GM12878 (cell line): ENCODE results near the gene PLCG2. TPM values are rescaled to one million over a fixed set of nuclear protein-coding genes. Genes with fewer than 3 reads are reported as not detected.

Experiments
- ATAC-seq: fragments of 200-7000 bp; cut with Tn5 transposase; 3 replicates; pipeline ENCODE4 v1.9.1; 2020; ENCODE audit warnings: mild to moderate bottlenecking, moderate library complexity
- BruUV-seq: library from RNA; stranded (reverse); fragments of 400-500 nt; replicated peaks from 2 replicates; lab custom pipeline; 2021; lab: Mats Ljungman, UMichigan
- CTCF ChIA-PET: fragments of 300-600 bp; sonication (Branson Sonifier 250); formaldehyde crosslinking; extraction: SDS; loops from one replicate; lab custom pipeline; 2021; ENCODE audit warnings: inconsistent platforms; lab: Yijun Ruan, JAX
- POLR2A ChIA-PET: fragments of 350-600 bp; formaldehyde crosslinking; extraction: SDS; loops from one replicate; lab custom pipeline; 2021; ENCODE audit warnings: inconsistent platforms; lab: Charles Lee
- RAD21 ChIA-PET: fragments of 300-600 bp; sonication (Branson Sonifier 250); formaldehyde crosslinking; loops from one replicate; lab custom pipeline; 2023; ENCODE audit warnings: antibody characterized with exemption; ENCODE audit not compliant: unreplicated experiment; lab: Charles Lee
- SMC1A ChIA-PET: fragments of 300-600 bp; sonication (Branson Sonifier 250); formaldehyde crosslinking; loops from one replicate; lab custom pipeline; 2023; ENCODE audit not compliant: unreplicated experiment, uncharacterized antibody; lab: Charles Lee
- DNase-seq: peaks from one replicate; pipeline ENCODE4 v3.0.0-alpha.2; 2011; ENCODE audit warnings: low read depth, low spot score
- FAIRE-seq: peaks from 3 replicates; lab custom pipeline; 2011; peaks lifted over from hg19 to GRCh38; lab: Jason Lieb, UNC
- H2AFZ ChIP-seq: 2 replicates; pipeline ENCODE4 v1.6.0; 2011; ENCODE audit warnings: low read depth, low read length, control low read depth; ENCODE audit not compliant: control insufficient read depth
- H3K27ac ChIP-seq: 2 replicates; pipeline ENCODE4 v1.5.1; 2011; ENCODE audit warnings: control low read depth; ENCODE audit not compliant: control insufficient read depth, insufficient read depth
- H3K27me3 ChIP-seq, 2 experiments: replicated peaks in 1 of 2; 2 replicates each; pipeline versions ENCODE4 v1.6.0 to v1.6.1; 2011; ENCODE audit warnings: low read length in 1 of 2; ENCODE audit not compliant: control insufficient read depth in 2 of 2, insufficient read depth in 2 of 2
- H3K36me3 ChIP-seq, 2 experiments: 2 replicates each; pipeline ENCODE4 v1.5.1; 2011; ENCODE audit warnings: low read length in 1 of 2; ENCODE audit not compliant: control insufficient read depth in 2 of 2, insufficient read depth in 2 of 2
- H3K4me1 ChIP-seq: 2 replicates; pipeline ENCODE4 v1.6.1; 2011; ENCODE audit warnings: mild to moderate bottlenecking, low read length, moderate library complexity, mixed read lengths; ENCODE audit not compliant: control insufficient read depth, insufficient read depth
- H3K4me2 ChIP-seq: 2 replicates; pipeline ENCODE4 v1.6.0; 2011; ENCODE audit warnings: control low read depth; ENCODE audit not compliant: control insufficient read depth, insufficient read depth
- H3K4me3 ChIP-seq: fragments of 200-600 bp; sonication (generic); 2 replicates; pipeline ENCODE4 v1.5.1; 2016
- H3K79me2 ChIP-seq: 2 replicates; pipeline ENCODE4 v1.6.0; 2011; ENCODE audit warnings: low read length; ENCODE audit not compliant: control insufficient read depth, insufficient read depth
- H3K9ac ChIP-seq: 2 replicates; pipeline ENCODE4 v1.8.0; 2011; ENCODE audit warnings: low read length, control low read depth, mixed read lengths; ENCODE audit not compliant: control insufficient read depth, insufficient read depth
- H3K9me3 ChIP-seq: replicated peaks from 3 replicates; pipeline ENCODE4 v1.5.1; 2011; ENCODE audit warnings: mild to moderate bottlenecking, low read length; ENCODE audit not compliant: control insufficient read depth, insufficient read depth
- H4K20me1 ChIP-seq: 2 replicates; pipeline ENCODE4 v1.6.0; 2011; ENCODE audit not compliant: control insufficient read depth, insufficient read depth
- CREM ChIP-seq: IDR thresholded peaks from 2 replicates; pipeline ENCODE4 v1.6.1; 2014; ENCODE audit warnings: antibody characterized with exemption, low read depth
- DPF2 ChIP-seq: fragments of 450-650 bp; IDR thresholded peaks from 2 replicates; pipeline ENCODE4 v1.6.1; 2017; ENCODE audit warnings: mild to moderate bottlenecking
- HDGF ChIP-seq: fragments of 450-650 bp; IDR thresholded peaks from 2 replicates; pipeline ENCODE4 v1.6.1; 2016; ENCODE audit warnings: antibody characterized with exemption
- MAX ChIP-seq: IDR thresholded peaks from 2 replicates; pipeline ENCODE4 v1.6.1; 2012; ENCODE audit warnings: low read depth, low read length, improper control_type of control experiment
- NR2C1 ChIP-seq: fragments of 450-650 bp; IDR thresholded peaks from 2 replicates; pipeline ENCODE4 v1.6.1; 2017; ENCODE audit warnings: antibody characterized with exemption, mild to moderate bottlenecking, moderate library complexity
- PML ChIP-seq: IDR thresholded peaks from 2 replicates; pipeline ENCODE4 v1.6.1; 2012; ENCODE audit warnings: low read length, inconsistent platforms
- ZNF592 ChIP-seq: fragments of 450-650 bp; IDR thresholded peaks from 2 replicates; pipeline ENCODE4 v1.6.1; 2017; ENCODE audit warnings: mild to moderate bottlenecking, moderate library complexity
- WGBS: methylation state at CpG from one replicate; pipeline ENCODE4 v1.1.6; 2016; ENCODE audit warnings: low lambda C conversion rate; ENCODE audit not compliant: insufficient replicate concordance, insufficient coverage; ENCODE audit errors: missing lambda C conversion rate; 5-methylcytosine and 5-hydroxymethylcytosine counted together
- in situ Hi-C: fragments of 300-500 bp; cut with MboI; formaldehyde crosslinking; loops from 9 replicates; pipeline ENCODE4 v1.14.3; 2018; ENCODE audit warnings: mixed read lengths
- intact Hi-C: fragments of 100-400 bp; cut with micrococcal nuclease; formaldehyde crosslinking; loops from one replicate; pipeline ENCODE4 v1.14.2; 2022; ENCODE audit not compliant: unreplicated experiment
- polyA plus RNA-seq, 11 experiments: library from polyadenylated mRNA; depleted of rRNA in 4 of 11; unstranded in 6 of 11; stranded (reverse) in 5 of 11; fragments of >200 nt; fragmentation: Nextera tagmentation in 4 of 11; fragmentation: Illumina TruSeq in 1 of 11; extraction: Ambion mirVana in 4 of 11; extraction: Trizol in 1 of 11; gene quantifications; 1 replicate in 1 of 11; 2 replicates in 10 of 11; pipeline versions ENCODE4 v1.2.1 to v1.2.3, GENCODE V29; 2011 to 2016; ENCODE audit warnings: inconsistent platforms in 2 of 11, missing spikeins in 2 of 11, low read depth in 1 of 11
- total RNA-seq, 4 experiments: library from RNA; depleted of rRNA in 3 of 4; stranded (reverse); fragments of >200 nt in 3 of 4; fragmentation: Illumina TruSeq in 1 of 4; extraction: Trizol in 1 of 4; gene quantifications; 2 replicates each; pipeline versions ENCODE4 v1.2.1 to v1.2.3, GENCODE V29; 2013 to 2021

The PLCG2 gene
- total and polyA plus RNA-seq, 10 of the 15 experiments (the other 5 are each of a cell fraction or from before 2014, with no cell fraction given), result 47.6 to 256 (median 149) TPM

GRCh38 chr16:82007189-82007588 is 228.1 kb downstream of the PLCG2 start:
- no TSS peak for BruUV-seq
- WGBS, result 97% methylated on average over 2 of the region's 2 CpGs
- no peaks in the 10 kb centered on the region for H3K4me1 ChIP-seq
- no peaks in the 10 kb centered on the region for H3K36me3 ChIP-seq
- DNase-seq, result no peak
- no peak for TF ChIP-seq PML
- no peak for TF ChIP-seq HDGF
- no peak for TF ChIP-seq MAX
- no peak for TF ChIP-seq DPF2
- no peak for TF ChIP-seq CREM
- TF ChIP-seq ZNF592, result no peak
- no peak for TF ChIP-seq NR2C1
- H3K79me2 ChIP-seq, result no peaks in the 10 kb centered on the region
- intact Hi-C loops, result no loop called here
- H3K27ac ChIP-seq, result no peak overlapping the region
- H3K27me3 ChIP-seq, result no peaks in the 10 kb centered on the region
- no peak overlapping the region for H2AFZ ChIP-seq
- SMC1A ChIA-PET, result no interaction called here
- RAD21 ChIA-PET, result no interaction called here
- H3K9me3 ChIP-seq, result peaks cover 9% of the 10 kb centered on the region; the same call in 1 of the 3 replicates
- H4K20me1 ChIP-seq, result no peaks in the 10 kb centered on the region
- CTCF ChIA-PET, result no interaction called here
- in situ Hi-C loops, result loop anchor here (5.0 kb wide), 1 partner anchor 50 kb away; no protein-coding TSS in a partner anchor
- H3K9ac ChIP-seq, result no peak overlapping the region
- no peak overlapping the region for H3K4me2 ChIP-seq
- H3K4me3 ChIP-seq, result no peak overlapping the region
- FAIRE-seq, result peak; percentile 65
- POLR2A ChIA-PET, result no interaction called here
- ATAC-seq, result no peak
